GM23338 (cell line): Measurements from ENCODE around the gene LMO2. TPM values are rescaled to one million over a fixed set of nuclear protein-coding genes. Genes with fewer than 3 reads are reported as not detected.
A peak's percentile ranks its signal among the peaks of the same experiment; 100 is the strongest.

Source experiments
- ATAC-seq: fragments of 200-7000 bp; cut with Tn5 transposase; 3 replicates; pipeline ENCODE4 v1.9.1; 2020
- DNase-seq: peaks from one replicate; pipeline ENCODE4 v3.0.0-alpha.2; 2015; ENCODE audit warnings: low spot score
- H2AFZ ChIP-seq: fragments of 200-600 bp; sonication (generic); 2 replicates; pipeline ENCODE4 v1.8.0; 2016; ENCODE audit warnings: antibody characterized with exemption, mild to moderate bottlenecking, moderate library complexity
- H3F3A ChIP-seq: fragments of 200-600 bp; sonication (generic); replicated peaks from 2 replicates; pipeline ENCODE4 v1.8.0; 2017; ENCODE audit warnings: antibody characterized with exemption, mixed run types, low read depth
- H3K27ac ChIP-seq: fragments of 200-600 bp; sonication (generic); 2 replicates; pipeline ENCODE4 v1.6.1; 2016; ENCODE audit warnings: low read depth
- H3K27me3 ChIP-seq: fragments of 200-600 bp; sonication (generic); 2 replicates; pipeline ENCODE4 v1.8.0; 2016; ENCODE audit warnings: mild to moderate bottlenecking, mixed run types, moderate library complexity; ENCODE audit not compliant: insufficient read depth
- H3K36me3 ChIP-seq: fragments of 200-600 bp; sonication (generic); 2 replicates; pipeline ENCODE4 v1.8.0; 2016; ENCODE audit warnings: mild to moderate bottlenecking; ENCODE audit not compliant: insufficient read depth
- H3K4me1 ChIP-seq: fragments of 200-600 bp; sonication (generic); 2 replicates; pipeline ENCODE4 v1.8.0; 2016; ENCODE audit warnings: mild to moderate bottlenecking, moderate library complexity; ENCODE audit not compliant: insufficient read depth
- H3K4me2 ChIP-seq: fragments of 200-600 bp; sonication (generic); 2 replicates; pipeline ENCODE4 v1.7.1; 2017; ENCODE audit warnings: mixed run types
- H3K4me3 ChIP-seq: fragments of 200-600 bp; sonication (generic); 2 replicates; pipeline ENCODE4 v1.6.1; 2016; ENCODE audit warnings: mixed run types
- H3K79me2 ChIP-seq: fragments of 200-600 bp; sonication (generic); replicated peaks from 2 replicates; pipeline ENCODE4 v1.8.0; 2017; ENCODE audit warnings: mild to moderate bottlenecking; ENCODE audit not compliant: insufficient read depth
- H3K9me2 ChIP-seq: fragments of 200-600 bp; sonication (generic); 2 replicates; pipeline ENCODE4 v1.8.0; 2017; ENCODE audit not compliant: insufficient read depth
- H4K20me1 ChIP-seq: fragments of 200-600 bp; sonication (generic); replicated peaks from 2 replicates; pipeline ENCODE4 v1.8.0; 2017; ENCODE audit warnings: mild to moderate bottlenecking; ENCODE audit not compliant: insufficient read depth
- H3K27ac Mint-ChIP-seq: 2 replicates; pipeline ENCODE4 v1.8.0; 2020; ENCODE audit warnings: inconsistent platforms, mild to moderate bottlenecking, moderate library complexity, mixed read lengths
- H3K27me3 Mint-ChIP-seq: 3 replicates; pipeline ENCODE4 v1.8.0; 2022; ENCODE audit warnings: low read depth, mild to moderate bottlenecking, moderate library complexity, mixed read lengths, inconsistent platforms; ENCODE audit not compliant: insufficient read depth, poor library complexity
- H3K36me3 Mint-ChIP-seq: 3 replicates; pipeline ENCODE4 v1.8.0; 2021; ENCODE audit warnings: low read depth, mild to moderate bottlenecking, inconsistent platforms, moderate library complexity, mixed read lengths
- H3K4me1 Mint-ChIP-seq: 3 replicates; pipeline ENCODE4 v1.8.0; 2020; ENCODE audit warnings: mild to moderate bottlenecking, inconsistent platforms, mixed read lengths
- H3K4me3 Mint-ChIP-seq: 3 replicates; pipeline ENCODE4 v1.8.0; 2021; ENCODE audit warnings: moderate library complexity, mild to moderate bottlenecking, inconsistent platforms, mixed read lengths
- H3K9me3 Mint-ChIP-seq: 3 replicates; pipeline ENCODE4 v1.8.0; 2020; ENCODE audit warnings: moderate library complexity, mild to moderate bottlenecking, inconsistent platforms, mixed read lengths
- CREB1 ChIP-seq: fragments of 250-450 bp; sonication (Bioruptor Pico); IDR thresholded peaks from 2 replicates; pipeline ENCODE4 v1.5.0; 2020; ENCODE audit warnings: low read depth, mild to moderate bottlenecking, moderate library complexity
- EZH2phosphoT487 ChIP-seq: fragments of 200-600 bp; sonication (generic); IDR thresholded peaks from one replicate; pipeline ENCODE4 v1.8.1; 2018; ENCODE audit warnings: antibody characterized with exemption; ENCODE audit not compliant: unreplicated experiment
- POLR2AphosphoS5 ChIP-seq: IDR thresholded peaks from 2 replicates; pipeline ENCODE4 v1.6.1; 2016; ENCODE audit warnings: antibody characterized with exemption, low read depth
- polyA plus RNA-seq: library from polyadenylated mRNA; unstranded; fragments of >200 nt; fragmentation: Nextera tagmentation; extraction: Ambion mirVana; gene quantifications from 2 replicates; pipeline ENCODE4 v1.2.1, GENCODE V29; 2016
- total RNA-seq: library from RNA; depleted of rRNA; stranded (reverse); fragments of >200 nt; shearing (Covaris generic); gene quantifications from 2 replicates; pipeline ENCODE4 v1.2.3, GENCODE V29; 2014
- TF ChIP-seq, protein P1 (sequence below): IDR thresholded peaks from one replicate; pipeline ENCODE4 v1.6.1; 2018; ENCODE audit warnings: antibody characterized with exemption; ENCODE audit not compliant: unreplicated experiment
- TF ChIP-seq, protein P2 (sequence below): fragments of 250-450 bp; sonication (Bioruptor Pico); IDR thresholded peaks from 2 replicates; pipeline ENCODE4 v1.5.0; 2020; ENCODE audit warnings: mild to moderate bottlenecking, moderate library complexity
- TF ChIP-seq, protein P3 (sequence below): IDR thresholded peaks from 2 replicates; pipeline ENCODE4 v1.6.1; 2016; ENCODE audit warnings: antibody characterized with exemption

Gene LMO2
- total and polyA plus RNA-seq, 2 experiments from 2014 or later: 1.4 to 3.1 TPM

DNA sequence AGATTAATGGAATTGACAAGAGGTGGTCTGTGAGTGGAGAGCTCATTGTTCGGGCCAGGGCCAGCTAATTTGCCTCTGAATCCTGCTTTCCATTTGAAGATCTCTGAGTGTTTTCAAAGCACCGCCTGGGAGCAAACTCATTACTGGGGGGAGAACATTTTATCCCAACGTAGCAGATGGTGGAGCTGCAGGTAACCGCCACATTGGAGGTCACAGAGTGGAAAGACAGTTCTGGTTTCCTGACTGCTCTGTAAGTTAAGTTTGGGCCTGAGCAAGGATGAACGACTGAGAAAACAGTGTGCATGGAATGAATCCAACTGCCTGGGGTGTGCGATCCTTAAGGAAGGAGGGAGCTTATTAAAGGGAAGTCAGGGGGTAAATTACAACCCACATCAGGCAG is 30.5 kb downstream of the LMO2 start:
- Histone ChIP-seq H2AFZ (0 out of 2 replicates have a peak overlapping the region, but pooled peaks have one; percentile 28), H4K20me1 (no peaks in the 10 kb centered on the region), H3K4me2 (no peak overlapping the region), H3K27ac (no peak overlapping the region), H3K4me3 (no peak overlapping the region), H3K27me3 (peaks cover 12% of the 10 kb centered on the region), H3F3A (no peaks in the 10 kb centered on the region), H3K9me2 (no peaks in the 10 kb centered on the region), H3K36me3 (no peaks in the 10 kb centered on the region), H3K4me1 (peaks cover 11% of the 10 kb centered on the region), H3K79me2 (no peaks in the 10 kb centered on the region)
- no peak for ATAC-seq
- peaks cover 11% of the 10 kb centered on the region for H3K4me1 Mint-ChIP-seq
- no peaks in the 10 kb centered on the region for H3K36me3 Mint-ChIP-seq
- no peaks in the 10 kb centered on the region for H3K9me3 Mint-ChIP-seq
- TF ChIP-seq EZH2phosphoT487: no peak
- TF ChIP-seq, protein P1, sequence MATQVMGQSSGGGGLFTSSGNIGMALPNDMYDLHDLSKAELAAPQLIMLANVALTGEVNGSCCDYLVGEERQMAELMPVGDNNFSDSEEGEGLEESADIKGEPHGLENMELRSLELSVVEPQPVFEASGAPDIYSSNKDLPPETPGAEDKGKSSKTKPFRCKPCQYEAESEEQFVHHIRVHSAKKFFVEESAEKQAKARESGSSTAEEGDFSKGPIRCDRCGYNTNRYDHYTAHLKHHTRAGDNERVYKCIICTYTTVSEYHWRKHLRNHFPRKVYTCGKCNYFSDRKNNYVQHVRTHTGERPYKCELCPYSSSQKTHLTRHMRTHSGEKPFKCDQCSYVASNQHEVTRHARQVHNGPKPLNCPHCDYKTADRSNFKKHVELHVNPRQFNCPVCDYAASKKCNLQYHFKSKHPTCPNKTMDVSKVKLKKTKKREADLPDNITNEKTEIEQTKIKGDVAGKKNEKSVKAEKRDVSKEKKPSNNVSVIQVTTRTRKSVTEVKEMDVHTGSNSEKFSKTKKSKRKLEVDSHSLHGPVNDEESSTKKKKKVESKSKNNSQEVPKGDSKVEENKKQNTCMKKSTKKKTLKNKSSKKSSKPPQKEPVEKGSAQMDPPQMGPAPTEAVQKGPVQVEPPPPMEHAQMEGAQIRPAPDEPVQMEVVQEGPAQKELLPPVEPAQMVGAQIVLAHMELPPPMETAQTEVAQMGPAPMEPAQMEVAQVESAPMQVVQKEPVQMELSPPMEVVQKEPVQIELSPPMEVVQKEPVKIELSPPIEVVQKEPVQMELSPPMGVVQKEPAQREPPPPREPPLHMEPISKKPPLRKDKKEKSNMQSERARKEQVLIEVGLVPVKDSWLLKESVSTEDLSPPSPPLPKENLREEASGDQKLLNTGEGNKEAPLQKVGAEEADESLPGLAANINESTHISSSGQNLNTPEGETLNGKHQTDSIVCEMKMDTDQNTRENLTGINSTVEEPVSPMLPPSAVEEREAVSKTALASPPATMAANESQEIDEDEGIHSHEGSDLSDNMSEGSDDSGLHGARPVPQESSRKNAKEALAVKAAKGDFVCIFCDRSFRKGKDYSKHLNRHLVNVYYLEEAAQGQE: no peak
- no peak for TF ChIP-seq POLR2AphosphoS5
- TF ChIP-seq CREB1 (CRISPR knock-in tag): no peak
- TF ChIP-seq, protein P2, sequence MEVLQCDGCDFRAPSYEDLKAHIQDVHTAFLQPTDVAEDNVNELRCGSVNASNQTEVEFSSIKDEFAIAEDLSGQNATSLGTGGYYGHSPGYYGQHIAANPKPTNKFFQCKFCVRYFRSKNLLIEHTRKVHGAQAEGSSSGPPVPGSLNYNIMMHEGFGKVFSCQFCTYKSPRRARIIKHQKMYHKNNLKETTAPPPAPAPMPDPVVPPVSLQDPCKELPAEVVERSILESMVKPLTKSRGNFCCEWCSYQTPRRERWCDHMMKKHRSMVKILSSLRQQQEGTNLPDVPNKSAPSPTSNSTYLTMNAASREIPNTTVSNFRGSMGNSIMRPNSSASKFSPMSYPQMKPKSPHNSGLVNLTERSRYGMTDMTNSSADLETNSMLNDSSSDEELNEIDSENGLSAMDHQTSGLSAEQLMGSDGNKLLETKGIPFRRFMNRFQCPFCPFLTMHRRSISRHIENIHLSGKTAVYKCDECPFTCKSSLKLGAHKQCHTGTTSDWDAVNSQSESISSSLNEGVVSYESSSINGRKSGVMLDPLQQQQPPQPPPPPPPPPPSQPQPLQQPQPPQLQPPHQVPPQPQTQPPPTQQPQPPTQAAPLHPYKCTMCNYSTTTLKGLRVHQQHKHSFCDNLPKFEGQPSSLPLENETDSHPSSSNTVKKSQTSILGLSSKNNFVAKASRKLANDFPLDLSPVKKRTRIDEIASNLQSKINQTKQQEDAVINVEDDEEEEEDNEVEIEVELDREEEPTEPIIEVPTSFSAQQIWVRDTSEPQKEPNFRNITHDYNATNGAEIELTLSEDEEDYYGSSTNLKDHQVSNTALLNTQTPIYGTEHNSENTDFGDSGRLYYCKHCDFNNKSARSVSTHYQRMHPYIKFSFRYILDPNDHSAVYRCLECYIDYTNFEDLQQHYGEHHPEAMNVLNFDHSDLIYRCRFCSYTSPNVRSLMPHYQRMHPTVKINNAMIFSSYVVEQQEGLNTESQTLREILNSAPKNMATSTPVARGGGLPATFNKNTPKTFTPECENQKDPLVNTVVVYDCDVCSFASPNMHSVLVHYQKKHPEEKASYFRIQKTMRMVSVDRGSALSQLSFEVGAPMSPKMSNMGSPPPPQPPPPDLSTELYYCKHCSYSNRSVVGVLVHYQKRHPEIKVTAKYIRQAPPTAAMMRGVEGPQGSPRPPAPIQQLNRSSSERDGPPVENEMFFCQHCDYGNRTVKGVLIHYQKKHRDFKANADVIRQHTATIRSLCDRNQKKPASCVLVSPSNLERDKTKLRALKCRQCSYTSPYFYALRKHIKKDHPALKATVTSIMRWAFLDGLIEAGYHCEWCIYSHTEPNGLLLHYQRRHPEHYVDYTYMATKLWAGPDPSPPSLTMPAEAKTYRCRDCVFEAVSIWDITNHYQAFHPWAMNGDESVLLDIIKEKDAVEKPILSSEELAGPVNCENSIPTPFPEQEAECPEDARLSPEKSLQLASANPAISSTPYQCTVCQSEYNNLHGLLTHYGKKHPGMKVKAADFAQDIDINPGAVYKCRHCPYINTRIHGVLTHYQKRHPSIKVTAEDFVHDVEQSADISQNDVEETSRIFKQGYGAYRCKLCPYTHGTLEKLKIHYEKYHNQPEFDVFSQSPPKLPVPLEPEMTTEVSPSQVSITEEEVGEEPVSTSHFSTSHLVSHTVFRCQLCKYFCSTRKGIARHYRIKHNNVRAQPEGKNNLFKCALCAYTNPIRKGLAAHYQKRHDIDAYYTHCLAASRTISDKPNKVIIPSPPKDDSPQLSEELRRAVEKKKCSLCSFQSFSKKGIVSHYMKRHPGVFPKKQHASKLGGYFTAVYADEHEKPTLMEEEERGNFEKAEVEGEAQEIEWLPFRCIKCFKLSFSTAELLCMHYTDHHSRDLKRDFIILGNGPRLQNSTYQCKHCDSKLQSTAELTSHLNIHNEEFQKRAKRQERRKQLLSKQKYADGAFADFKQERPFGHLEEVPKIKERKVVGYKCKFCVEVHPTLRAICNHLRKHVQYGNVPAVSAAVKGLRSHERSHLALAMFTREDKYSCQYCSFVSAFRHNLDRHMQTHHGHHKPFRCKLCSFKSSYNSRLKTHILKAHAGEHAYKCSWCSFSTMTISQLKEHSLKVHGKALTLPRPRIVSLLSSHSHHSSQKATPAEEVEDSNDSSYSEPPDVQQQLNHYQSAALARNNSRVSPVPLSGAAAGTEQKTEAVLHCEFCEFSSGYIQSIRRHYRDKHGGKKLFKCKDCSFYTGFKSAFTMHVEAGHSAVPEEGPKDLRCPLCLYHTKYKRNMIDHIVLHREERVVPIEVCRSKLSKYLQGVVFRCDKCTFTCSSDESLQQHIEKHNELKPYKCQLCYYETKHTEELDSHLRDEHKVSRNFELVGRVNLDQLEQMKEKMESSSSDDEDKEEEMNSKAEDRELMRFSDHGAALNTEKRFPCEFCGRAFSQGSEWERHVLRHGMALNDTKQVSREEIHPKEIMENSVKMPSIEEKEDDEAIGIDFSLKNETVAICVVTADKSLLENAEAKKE: no peak
- TF ChIP-seq, protein P3, sequence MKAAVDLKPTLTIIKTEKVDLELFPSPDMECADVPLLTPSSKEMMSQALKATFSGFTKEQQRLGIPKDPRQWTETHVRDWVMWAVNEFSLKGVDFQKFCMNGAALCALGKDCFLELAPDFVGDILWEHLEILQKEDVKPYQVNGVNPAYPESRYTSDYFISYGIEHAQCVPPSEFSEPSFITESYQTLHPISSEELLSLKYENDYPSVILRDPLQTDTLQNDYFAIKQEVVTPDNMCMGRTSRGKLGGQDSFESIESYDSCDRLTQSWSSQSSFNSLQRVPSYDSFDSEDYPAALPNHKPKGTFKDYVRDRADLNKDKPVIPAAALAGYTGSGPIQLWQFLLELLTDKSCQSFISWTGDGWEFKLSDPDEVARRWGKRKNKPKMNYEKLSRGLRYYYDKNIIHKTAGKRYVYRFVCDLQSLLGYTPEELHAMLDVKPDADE: no peak
- no peak overlapping the region for H3K27ac Mint-ChIP-seq
- H3K4me3 Mint-ChIP-seq: no peak overlapping the region
- DNase-seq: no peak
- peaks cover 6% of the 10 kb centered on the region for H3K27me3 Mint-ChIP-seq
